Neural cell (in vitro differentiated cells): ENCODE measurements around the gene GALNT3. TPM values are rescaled to one million over a fixed set of nuclear protein-coding genes. Genes with fewer than 3 reads are reported as not detected.

Experiments
- H2AFZ ChIP-seq: fragments of 200-600, 300-800 bp; sonication (generic), shearing (Covaris generic); 2 replicates; pipeline ENCODE4 v1.6.0; 2014; ENCODE audit warnings: low read depth, mild to moderate bottlenecking, antibody characterized with exemption, low read length, moderate library complexity
- H3F3A ChIP-seq: fragments of 200-600 bp; shearing (Covaris generic); 2 replicates; pipeline ENCODE4 v1.6.1; 2016; ENCODE audit warnings: mild to moderate bottlenecking, moderate library complexity, mixed read lengths, antibody characterized with exemption, low read length; ENCODE audit not compliant: insufficient read depth, poor library complexity, severe bottlenecking
- H3K27ac ChIP-seq: fragments of 200-600, 300-800 bp; sonication (generic), shearing (Covaris generic); 2 replicates; pipeline ENCODE4 v1.5.1; 2014; ENCODE audit warnings: mild to moderate bottlenecking, low read length, moderate library complexity
- H3K27me3 ChIP-seq: fragments of 300-800, 200-600 bp; sonication (generic), shearing (Covaris generic); 2 replicates; pipeline ENCODE4 v1.6.0; 2014; ENCODE audit warnings: mild to moderate bottlenecking, low read depth, low read length, moderate library complexity; ENCODE audit not compliant: insufficient read depth
- H3K36me3 ChIP-seq: fragments of 300-800, 200-600 bp; sonication (generic), shearing (Covaris generic); 2 replicates; pipeline ENCODE4 v1.5.1; 2014; ENCODE audit warnings: mild to moderate bottlenecking, antibody characterized with exemption, low read length, moderate library complexity; ENCODE audit not compliant: insufficient read depth
- H3K4me2 ChIP-seq: fragments of 300-800, 200-600 bp; sonication (generic), shearing (Covaris generic); 2 replicates; pipeline ENCODE4 v1.6.0; 2014; ENCODE audit warnings: mild to moderate bottlenecking, low read length
- H3K4me3 ChIP-seq: fragments of 300-800, 200-600 bp; sonication (generic), shearing (Covaris generic); 2 replicates; pipeline ENCODE4 v1.5.1; 2014; ENCODE audit warnings: mild to moderate bottlenecking, low read length, moderate library complexity
- H3K79me2 ChIP-seq: fragments of 200-600 bp; shearing (Covaris generic); replicated peaks from 2 replicates; pipeline ENCODE4 v1.6.0; 2014; ENCODE audit warnings: mild to moderate bottlenecking, low read length, moderate library complexity; ENCODE audit not compliant: insufficient read depth
- H3K9ac ChIP-seq: fragments of 300-800, 200-600 bp; sonication (generic), shearing (Covaris generic); 2 replicates; pipeline ENCODE4 v1.6.1; 2016; ENCODE audit warnings: mild to moderate bottlenecking, low read length, mixed read lengths
- H3K9me2 ChIP-seq: fragments of 200-600 bp; shearing (Covaris generic); 2 replicates; pipeline ENCODE4 v1.6.1; 2016; ENCODE audit warnings: mild to moderate bottlenecking, low read length, mixed read lengths; ENCODE audit not compliant: insufficient read depth
- H3K9me3 ChIP-seq: fragments of 200-600, 300-800 bp; sonication (generic), shearing (Covaris generic); 2 replicates; pipeline ENCODE4 v1.6.1; 2016; ENCODE audit warnings: mild to moderate bottlenecking, mixed run types, low read length, moderate library complexity, mixed read lengths
- H4K20me1 ChIP-seq: fragments of 200-600 bp; shearing (Covaris generic); 2 replicates; pipeline ENCODE4 v1.6.1; 2016; ENCODE audit warnings: mild to moderate bottlenecking, mixed run types; ENCODE audit not compliant: insufficient read depth
- CTCF ChIP-seq: fragments of 450-650 bp; IDR thresholded peaks from 2 replicates; pipeline ENCODE4 v1.5.1; 2014; ENCODE audit warnings: antibody characterized with exemption, mild to moderate bottlenecking, moderate library complexity; ENCODE audit not compliant: poor library complexity, severe bottlenecking
- EP300 ChIP-seq: fragments of 450-650 bp; conservative IDR thresholded peaks from 2 replicates; pipeline ENCODE4 v1.6.1; 2014; ENCODE audit warnings: antibody characterized with exemption, mild to moderate bottlenecking, moderate library complexity; ENCODE audit not compliant: poor library complexity, severe bottlenecking
- MXI1 ChIP-seq: fragments of 450-650 bp; conservative IDR thresholded peaks from 2 replicates; pipeline ENCODE4 v1.6.1; 2014; ENCODE audit warnings: antibody characterized with exemption, mild to moderate bottlenecking; ENCODE audit not compliant: poor library complexity, severe bottlenecking
- RAD21 ChIP-seq: fragments of 450-650 bp; conservative IDR thresholded peaks from 2 replicates; pipeline ENCODE4 v1.6.1; 2014; ENCODE audit warnings: antibody characterized with exemption, mild to moderate bottlenecking, moderate library complexity
- TAF1 ChIP-seq: IDR thresholded peaks from 2 replicates; pipeline ENCODE4 v1.6.1; 2012; ENCODE audit warnings: low read depth
- polyA plus RNA-seq: library from polyadenylated mRNA; depleted of rRNA; stranded (reverse); fragments of >200 nt; gene quantifications from 2 replicates; pipeline ENCODE4 v1.2.3, GENCODE V29; 2014
- TF ChIP-seq, protein P1 (sequence below): IDR thresholded peaks from 2 replicates; pipeline ENCODE4 v1.6.1; 2012; ENCODE audit warnings: borderline replicate concordance

The GALNT3 gene
- polyA plus RNA-seq, 1 donor from 2014 or later, result 3.7 TPM

- Histone ChIP-seq H3K36me3 (no peaks in the 10 kb centered on the region), H3F3A (no peaks in the 10 kb centered on the region), H3K27ac (no peak overlapping the region), H3K9ac (no peak overlapping the region), H3K27me3 (no peaks in the 10 kb centered on the region), H2AFZ (no peak overlapping the region), H3K9me3 (no peaks in the 10 kb centered on the region), H3K4me3 (no peak overlapping the region), H3K9me2 (no peaks in the 10 kb centered on the region), H3K4me2 (no peak overlapping the region), H4K20me1 (no peaks in the 10 kb centered on the region), H3K79me2 (no peaks in the 10 kb centered on the region)
- TF ChIP-seq, protein P1, sequence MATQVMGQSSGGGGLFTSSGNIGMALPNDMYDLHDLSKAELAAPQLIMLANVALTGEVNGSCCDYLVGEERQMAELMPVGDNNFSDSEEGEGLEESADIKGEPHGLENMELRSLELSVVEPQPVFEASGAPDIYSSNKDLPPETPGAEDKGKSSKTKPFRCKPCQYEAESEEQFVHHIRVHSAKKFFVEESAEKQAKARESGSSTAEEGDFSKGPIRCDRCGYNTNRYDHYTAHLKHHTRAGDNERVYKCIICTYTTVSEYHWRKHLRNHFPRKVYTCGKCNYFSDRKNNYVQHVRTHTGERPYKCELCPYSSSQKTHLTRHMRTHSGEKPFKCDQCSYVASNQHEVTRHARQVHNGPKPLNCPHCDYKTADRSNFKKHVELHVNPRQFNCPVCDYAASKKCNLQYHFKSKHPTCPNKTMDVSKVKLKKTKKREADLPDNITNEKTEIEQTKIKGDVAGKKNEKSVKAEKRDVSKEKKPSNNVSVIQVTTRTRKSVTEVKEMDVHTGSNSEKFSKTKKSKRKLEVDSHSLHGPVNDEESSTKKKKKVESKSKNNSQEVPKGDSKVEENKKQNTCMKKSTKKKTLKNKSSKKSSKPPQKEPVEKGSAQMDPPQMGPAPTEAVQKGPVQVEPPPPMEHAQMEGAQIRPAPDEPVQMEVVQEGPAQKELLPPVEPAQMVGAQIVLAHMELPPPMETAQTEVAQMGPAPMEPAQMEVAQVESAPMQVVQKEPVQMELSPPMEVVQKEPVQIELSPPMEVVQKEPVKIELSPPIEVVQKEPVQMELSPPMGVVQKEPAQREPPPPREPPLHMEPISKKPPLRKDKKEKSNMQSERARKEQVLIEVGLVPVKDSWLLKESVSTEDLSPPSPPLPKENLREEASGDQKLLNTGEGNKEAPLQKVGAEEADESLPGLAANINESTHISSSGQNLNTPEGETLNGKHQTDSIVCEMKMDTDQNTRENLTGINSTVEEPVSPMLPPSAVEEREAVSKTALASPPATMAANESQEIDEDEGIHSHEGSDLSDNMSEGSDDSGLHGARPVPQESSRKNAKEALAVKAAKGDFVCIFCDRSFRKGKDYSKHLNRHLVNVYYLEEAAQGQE, result no peak
- TF ChIP-seq EP300 (no peak), MXI1 (no peak)
These were observed 33.2 kb upstream of the GALNT3 start for GRCh38 chr2:165827016-165827920.

DNA sequence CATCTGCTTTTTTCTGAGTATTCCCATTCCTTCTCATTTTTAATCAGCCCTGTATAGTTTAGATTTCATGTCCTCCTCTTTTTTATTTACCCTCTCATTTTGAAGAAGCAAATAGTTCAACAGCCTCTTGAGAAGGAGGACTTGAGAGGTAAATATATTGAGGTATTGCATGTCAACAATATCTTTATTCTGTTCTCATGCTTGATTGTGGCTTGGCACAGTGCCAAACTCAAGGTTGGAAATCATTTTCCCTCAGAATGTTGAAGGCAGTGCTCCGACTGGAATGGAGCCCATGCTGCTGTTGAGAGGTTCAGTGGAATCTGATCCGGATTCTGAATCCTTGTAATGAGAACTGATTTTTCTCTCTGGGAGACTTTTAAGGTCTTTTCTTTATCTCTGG lies 31.0 kb upstream of the GALNT3 start:
- Histone ChIP-seq H3K4me2 (no peak overlapping the region), H3F3A (no peaks in the 10 kb centered on the region), H3K4me3 (no peak overlapping the region), H3K9me3 (no peaks in the 10 kb centered on the region), H3K27ac (no peak overlapping the region), H3K9ac (no peak overlapping the region), H2AFZ (no peak overlapping the region), H3K27me3 (no peaks in the 10 kb centered on the region), H3K9me2 (no peaks in the 10 kb centered on the region), H4K20me1 (no peaks in the 10 kb centered on the region), H3K79me2 (no peaks in the 10 kb centered on the region), H3K36me3 (no peaks in the 10 kb centered on the region)
- TF ChIP-seq, protein P1, result no peak
- TF ChIP-seq CTCF, result no peak
- TF ChIP-seq TAF1, result no peak
- no peak for TF ChIP-seq EP300
- no peak for TF ChIP-seq RAD21
